ENCODE results near the gene GREB1. TPM values are rescaled to one million over a fixed set of nuclear protein-coding genes. Genes with fewer than 3 reads are reported as not detected.
A peak's percentile ranks its signal among the peaks of the same experiment; 100 is the strongest.

The GREB1 gene
- total RNA-seq, 4 donors from 2014 or later = 0.20 to 2.6 (median 1.5) TPM

DNA sequence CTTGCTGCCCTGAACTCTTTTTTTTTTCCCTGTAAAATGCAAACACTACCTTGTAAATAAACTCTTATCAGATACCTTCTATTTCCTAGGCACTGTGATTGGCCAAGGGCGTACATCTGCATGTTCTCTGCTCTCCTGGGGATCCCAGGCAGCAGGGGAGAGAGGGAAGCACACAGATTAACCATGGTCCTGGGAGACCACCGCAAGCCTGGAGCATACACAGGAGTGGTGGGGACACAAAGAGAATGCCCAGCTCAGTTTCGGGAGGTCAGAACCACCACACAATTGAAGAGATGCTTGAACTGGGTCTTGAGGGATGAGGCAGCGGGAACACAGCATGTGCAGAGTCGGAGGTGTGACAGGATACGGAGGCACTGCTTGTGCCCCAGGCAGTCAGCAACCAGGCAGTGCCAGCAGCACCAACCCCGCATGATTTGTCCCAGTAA is 2.1 kb downstream of the GREB1 start:
- H3K4me1 ChIP-seq = peaks cover 0 to 29% (median 6%) of the 10 kb centered on the region in 4 donors
- in situ Hi-C loops (cut with MboI; ENCODE audit: low pct_ligation_motif_present in 1 of 4, low pct_unique_long_range_greater_than_20kb in 1 of 4, low sequenced_read_pairs in 3 of 4) = no loop called here

DNA sequence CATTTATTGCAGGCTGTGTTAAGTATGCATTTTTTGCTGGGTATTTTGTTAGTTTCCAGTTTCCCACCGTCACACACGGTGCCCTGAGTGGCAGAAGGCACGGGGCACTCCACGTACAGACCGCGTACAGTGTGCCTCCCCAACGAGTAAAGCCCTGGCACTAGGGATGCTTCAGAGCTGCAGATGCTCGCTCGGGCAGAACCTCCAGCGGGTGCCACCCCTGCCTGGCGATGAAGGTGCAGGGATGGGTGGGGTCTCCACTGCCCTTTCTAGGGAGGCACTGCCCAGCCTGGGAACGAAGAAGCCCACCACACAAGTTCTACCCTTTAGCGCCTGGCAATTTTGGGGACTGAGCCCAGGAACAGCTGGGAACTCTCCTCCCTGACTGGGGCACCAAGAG is 4.1 kb downstream of the GREB1 start:
- in situ Hi-C loops (cut with MboI; ENCODE audit: low pct_ligation_motif_present in 1 of 4, low pct_unique_long_range_greater_than_20kb in 1 of 4, low sequenced_read_pairs in 3 of 4) (no loop called here), intact Hi-C loops (cut with DNase I; ENCODE audit: low total_unique reads) (no loop called here)
- DNase-seq = no peak
- Histone ChIP-seq H3K9me3 (no peaks in the 10 kb centered on the region), H3K27me3 (peaks cover 9% of the 10 kb centered on the region), H3K36me3 (no peaks in the 10 kb centered on the region), H3K27ac (no peak overlapping the region), H3K4me1 (peaks cover 0 to 28% (median 6%) of the 10 kb centered on the region in 4 donors), H3K4me3 (no peak overlapping the region)
- TF ChIP-seq POLR2A (IDR thresholded peaks at IDR 0.05) = no peak
- TF ChIP-seq EP300 (IDR thresholded peaks at IDR 0.05; ENCODE audit: low read depth) = no peak
- no peak for TF ChIP-seq POLR2AphosphoS5 (IDR thresholded peaks at IDR 0.05)
- 87 to 94% methylated on average over 3 to 13 of the region's 13 CpGs for WGBS, 2 donors (ENCODE audit: low coverage in 1 of 2)

More for the DNA sequence above, 2.1 kb downstream of the GREB1 start:
- no peak overlapping the region for H3K4me3 ChIP-seq
- no peak overlapping the region for H3K27ac ChIP-seq
- DNase-seq = no peak
- intact Hi-C loops (cut with DNase I; ENCODE audit: low total_unique reads) = no loop called here
- TF ChIP-seq, protein P1, sequence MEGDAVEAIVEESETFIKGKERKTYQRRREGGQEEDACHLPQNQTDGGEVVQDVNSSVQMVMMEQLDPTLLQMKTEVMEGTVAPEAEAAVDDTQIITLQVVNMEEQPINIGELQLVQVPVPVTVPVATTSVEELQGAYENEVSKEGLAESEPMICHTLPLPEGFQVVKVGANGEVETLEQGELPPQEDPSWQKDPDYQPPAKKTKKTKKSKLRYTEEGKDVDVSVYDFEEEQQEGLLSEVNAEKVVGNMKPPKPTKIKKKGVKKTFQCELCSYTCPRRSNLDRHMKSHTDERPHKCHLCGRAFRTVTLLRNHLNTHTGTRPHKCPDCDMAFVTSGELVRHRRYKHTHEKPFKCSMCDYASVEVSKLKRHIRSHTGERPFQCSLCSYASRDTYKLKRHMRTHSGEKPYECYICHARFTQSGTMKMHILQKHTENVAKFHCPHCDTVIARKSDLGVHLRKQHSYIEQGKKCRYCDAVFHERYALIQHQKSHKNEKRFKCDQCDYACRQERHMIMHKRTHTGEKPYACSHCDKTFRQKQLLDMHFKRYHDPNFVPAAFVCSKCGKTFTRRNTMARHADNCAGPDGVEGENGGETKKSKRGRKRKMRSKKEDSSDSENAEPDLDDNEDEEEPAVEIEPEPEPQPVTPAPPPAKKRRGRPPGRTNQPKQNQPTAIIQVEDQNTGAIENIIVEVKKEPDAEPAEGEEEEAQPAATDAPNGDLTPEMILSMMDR (IDR thresholded peaks at IDR 0.05) = no peak
- TF ChIP-seq EP300 (IDR thresholded peaks at IDR 0.05; ENCODE audit: low read depth) (no peak), POLR2A (IDR thresholded peaks at IDR 0.05) (no peak), POLR2AphosphoS5 (IDR thresholded peaks at IDR 0.05) (no peak)
- 47 to 80% methylated on average over 3 to 7 of the region's 7 CpGs for WGBS, 2 donors (ENCODE audit: low coverage in 1 of 2)
- H3K27me3 ChIP-seq = peaks cover 9% of the 10 kb centered on the region
- no peaks in the 10 kb centered on the region for H3K36me3 ChIP-seq
- no peaks in the 10 kb centered on the region for H3K9me3 ChIP-seq

DNA sequence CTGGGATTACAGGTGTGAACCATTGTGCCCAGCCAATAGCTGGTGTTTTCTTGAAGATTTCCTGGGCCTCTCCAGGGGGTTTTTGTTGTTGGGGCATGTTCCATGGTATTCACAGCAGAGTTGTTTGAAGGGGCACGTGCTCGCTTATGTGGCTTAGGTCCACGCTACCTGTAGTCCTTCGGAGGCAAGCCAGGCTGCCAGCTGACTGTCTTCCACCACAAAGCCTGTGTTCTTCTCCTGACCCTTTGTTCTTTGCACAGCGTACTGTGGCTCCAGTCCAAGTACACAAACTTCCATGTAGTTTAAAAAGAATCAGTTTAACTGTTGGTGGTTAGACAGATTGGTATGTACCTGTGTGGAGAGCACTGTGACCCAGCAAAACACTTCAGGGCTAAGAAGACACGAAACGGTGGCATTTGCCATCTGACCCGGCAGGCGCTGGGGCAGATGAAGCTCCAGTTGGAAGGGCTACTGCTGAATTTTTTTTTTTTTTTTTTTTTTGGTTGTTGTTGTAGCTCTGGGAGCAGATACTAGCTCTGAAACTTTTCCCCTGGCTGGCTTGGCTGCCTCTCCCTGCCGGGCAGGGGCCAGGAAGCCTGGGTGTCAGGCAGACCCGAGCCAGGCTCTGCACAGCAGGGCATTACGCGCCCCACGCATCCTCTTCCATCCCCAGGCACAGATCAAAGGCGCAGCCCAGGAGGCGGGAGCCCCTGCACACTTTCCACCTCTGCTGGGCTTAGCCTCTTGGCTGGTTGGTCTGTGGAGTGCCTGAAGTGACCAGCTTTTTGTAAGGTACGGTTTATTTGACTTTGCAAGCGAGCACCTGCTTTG is 5.7 kb downstream of the GREB1 start:
- no peaks in the 10 kb centered on the region for H3K36me3 ChIP-seq
- TF ChIP-seq, protein P1 (IDR thresholded peaks at IDR 0.05) = no peak
- no peak for TF ChIP-seq EP300 (IDR thresholded peaks at IDR 0.05; ENCODE audit: low read depth)
- TF ChIP-seq POLR2AphosphoS5 (IDR thresholded peaks at IDR 0.05) = no peak
- H3K4me1 ChIP-seq = peaks cover 0 to 17% (median 4%) of the 10 kb centered on the region in 4 donors
- H3K27me3 ChIP-seq = peaks cover 9% of the 10 kb centered on the region
- DNase-seq = peak; percentile 21
- no peak overlapping the region for H3K27ac ChIP-seq
- no peak overlapping the region for H3K4me3 ChIP-seq
- in situ Hi-C loops (cut with MboI; ENCODE audit: low pct_ligation_motif_present in 1 of 4, low pct_unique_long_range_greater_than_20kb in 1 of 4, low sequenced_read_pairs in 3 of 4) (no loop called here), intact Hi-C loops (cut with DNase I; ENCODE audit: low total_unique reads) (no loop called here)
- H3K9me3 ChIP-seq = no peaks in the 10 kb centered on the region
- WGBS, 2 donors (ENCODE audit: low coverage in 1 of 2) = 56% methylated on average over 18 of the region's 18 CpGs; no CpG with 5 or more reads in 1 of the 2 donors

DNA sequence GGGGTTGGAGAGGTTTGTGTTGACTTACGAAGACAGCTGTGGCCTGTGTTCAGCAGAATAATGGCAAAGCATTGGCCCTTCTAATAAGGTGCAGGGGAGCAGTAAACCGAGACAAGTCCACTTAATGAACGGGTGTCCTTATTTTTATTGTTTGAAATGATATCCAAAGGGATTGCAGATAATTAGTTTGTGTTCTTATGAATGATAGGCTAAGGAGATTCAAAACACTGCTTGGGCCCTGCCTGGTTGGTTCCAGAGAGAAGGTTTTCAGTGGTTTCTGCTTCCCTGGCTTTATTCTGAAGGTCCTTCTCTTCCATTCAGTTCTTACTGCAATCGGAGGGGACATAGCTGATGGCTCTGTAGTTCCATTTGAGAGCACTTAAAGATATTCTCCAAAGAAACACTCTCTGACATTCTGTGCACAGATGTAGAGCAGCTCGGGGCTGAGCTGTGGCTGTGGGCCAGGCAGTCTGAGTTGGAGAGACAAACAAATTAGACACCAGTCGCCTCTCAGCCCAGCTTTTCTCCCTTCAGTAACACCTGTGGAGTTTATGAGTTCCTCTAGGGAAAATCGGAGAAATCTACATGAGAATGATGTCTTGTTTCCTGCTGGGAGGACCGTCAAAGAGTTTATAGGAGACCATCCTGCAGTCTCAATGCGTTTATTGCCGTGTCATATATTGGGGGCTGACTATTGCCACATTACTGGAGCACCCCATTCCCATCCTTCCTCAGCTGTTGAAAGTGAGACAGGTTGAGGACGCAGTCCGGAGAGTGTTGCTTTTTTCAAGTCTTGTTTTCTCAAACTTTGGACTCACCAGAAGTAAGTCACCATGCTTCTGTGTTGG is 6.5 kb downstream of the GREB1 start:
- in situ Hi-C loops (cut with MboI; ENCODE audit: low pct_ligation_motif_present in 1 of 4, low pct_unique_long_range_greater_than_20kb in 1 of 4, low sequenced_read_pairs in 3 of 4) (no loop called here), intact Hi-C loops (cut with DNase I; ENCODE audit: low total_unique reads) (no loop called here)
- peaks cover 9% of the 10 kb centered on the region for H3K27me3 ChIP-seq
- DNase-seq = no peak
- H3K4me1 ChIP-seq = peaks cover 0 to 17% (median 4%) of the 10 kb centered on the region in 4 donors
- no peaks in the 10 kb centered on the region for H3K9me3 ChIP-seq
- no peak for TF ChIP-seq POLR2AphosphoS5 (IDR thresholded peaks at IDR 0.05)
- TF ChIP-seq, protein P1 (IDR thresholded peaks at IDR 0.05) = no peak
- no peak for TF ChIP-seq POLR2A (IDR thresholded peaks at IDR 0.05)
- no peak for TF ChIP-seq EP300 (IDR thresholded peaks at IDR 0.05; ENCODE audit: low read depth)
- H3K36me3 ChIP-seq = no peaks in the 10 kb centered on the region
- no peak overlapping the region for H3K27ac ChIP-seq
- 36 to 53% methylated on average over 6 to 12 of the region's 12 CpGs for WGBS, 2 donors (ENCODE audit: low coverage in 1 of 2)
- no peak overlapping the region for H3K4me3 ChIP-seq
